ENCODE data around the gene GNA15.

GRCh38 chr19:3100747-3101730 is 34.8 kb upstream of the GNA15 start:
- TF ChIP-seq CTCF (IDR thresholded peaks at IDR 0.05; ENCODE audit: extremely low read depth in 1 of 2, insufficient read depth in 1 of 2, low read depth in 1 of 2, low read length in 2 of 2) = no peak
- TF ChIP-seq POLR2A (IDR thresholded peaks at IDR 0.05; ENCODE audit: low read depth, low read length) = no peak
- TF ChIP-seq POLR2AphosphoS5 (IDR thresholded peaks at IDR 0.05; ENCODE audit: insufficient read depth, low read depth, low read length) = no peak
- no peak for TF ChIP-seq EZH2 (IDR thresholded peaks at IDR 0.05; ENCODE audit: borderline replicate concordance, low read depth, low read length, severe bottlenecking)
- TF ChIP-seq MYC (IDR thresholded peaks at IDR 0.05; ENCODE audit: low read depth, low read length) = no peak

Data from endothelial cell of umbilical vein (primary cell).